Measurements from ENCODE around the gene CES4A. TPM values are rescaled to one million over a fixed set of nuclear protein-coding genes. Genes with fewer than 3 reads are reported as not detected.

The CES4A gene
- total and polyA plus RNA-seq, 4 experiments from 2014 or later, result 4.1 to 21.9 (median 16.0) TPM

GRCh38 chr16:66949472-66949871 is 38.9 kb upstream of the CES4A start:
- H3K27me3 ChIP-seq (ENCODE audit: insufficient read depth, low read length), result peaks cover 16% of the 10 kb centered on the region
- intact Hi-C loops (cut with micrococcal nuclease), result no loop called here
- peaks cover 33 to 39% of the 10 kb centered on the region in 2 donors for H3K27me3 Mint-ChIP-seq
- peaks cover 11% of the 10 kb centered on the region for H3K4me1 ChIP-seq (ENCODE audit: insufficient read depth, low read length)
- ChIA-PET POLR2A (ENCODE audit: partially characterized antibody) (no interaction called here), CTCF (ENCODE audit: partially characterized antibody) (no interaction called here)
- H3K27ac ChIP-seq (ENCODE audit: low read depth, low read length), result no peak overlapping the region
- no peak overlapping the region for H3K4me3 ChIP-seq (ENCODE audit: low read length in 2 of 2)
- peak overlapping the region in 4 of 8 donors; percentile 29 to 71 (median 48) for H3K4me3 Mint-ChIP-seq
- H3K9me3 ChIP-seq (ENCODE audit: control insufficient read depth in 1 of 2, low read length in 2 of 2), result no peaks in the 10 kb centered on the region
- H3K4me1 Mint-ChIP-seq, result peaks cover 9 to 24% (median 13%) of the 10 kb centered on the region in 4 donors
- H3K9me3 Mint-ChIP-seq, result peaks cover 0 to 8% (median 4%) of the 10 kb centered on the region in 8 donors
- no peak overlapping the region for H3K27ac Mint-ChIP-seq
- no peaks in the 10 kb centered on the region for H3K36me3 ChIP-seq (ENCODE audit: insufficient read depth, low read length)
- peak in 1 of 5 donors; percentile 2 for DNase-seq
- H3K36me3 Mint-ChIP-seq, result peaks cover 3 to 5% of the 10 kb centered on the region in 2 donors

GRCh38 chr16:66950437-66950836 is 38.0 kb upstream of the CES4A start:
- Mint-ChIP-seq H3K36me3 (peaks cover 3 to 5% of the 10 kb centered on the region in 2 donors), H3K4me1 (peaks cover 9 to 24% (median 13%) of the 10 kb centered on the region in 4 donors), H3K27ac (no peak overlapping the region), H3K4me3 (peak overlapping the region in 2 of 8 donors; percentile 13 to 16), H3K9me3 (peaks cover 0 to 8% (median 4%) of the 10 kb centered on the region in 8 donors), H3K27me3 (peaks cover 33 to 39% of the 10 kb centered on the region in 2 donors)
- Histone ChIP-seq H3K27me3 (ENCODE audit: insufficient read depth, low read length) (peaks cover 16% of the 10 kb centered on the region), H3K4me3 (ENCODE audit: low read length in 2 of 2) (no peak overlapping the region), H3K36me3 (ENCODE audit: insufficient read depth, low read length) (no peaks in the 10 kb centered on the region), H3K9me3 (ENCODE audit: control insufficient read depth in 1 of 2, low read length in 2 of 2) (no peaks in the 10 kb centered on the region), H3K4me1 (ENCODE audit: insufficient read depth, low read length) (peaks cover 11% of the 10 kb centered on the region), H3K27ac (ENCODE audit: low read depth, low read length) (no peak overlapping the region)
- ChIA-PET POLR2A (ENCODE audit: partially characterized antibody) (no interaction called here), CTCF (ENCODE audit: partially characterized antibody) (interaction anchor here (0.7 kb wide), 1 partner anchor 203 kb away, joined by 3 read pairs; no protein-coding TSS in a partner anchor)
- DNase-seq, result no peak
- intact Hi-C loops (cut with micrococcal nuclease), result loop anchor here (5.0 kb wide), 1 partner anchor 517 kb away; no protein-coding TSS in a partner anchor

- Mint-ChIP-seq H3K27me3 (peaks cover 33 to 39% of the 10 kb centered on the region in 2 donors), H3K36me3 (peaks cover 3 to 5% of the 10 kb centered on the region in 2 donors), H3K4me3 (no peak overlapping the region), H3K27ac (no peak overlapping the region), H3K4me1 (peaks cover 9 to 24% (median 13%) of the 10 kb centered on the region in 4 donors), H3K9me3 (peaks cover 0 to 8% (median 4%) of the 10 kb centered on the region in 8 donors)
- no peaks in the 10 kb centered on the region for H3K36me3 ChIP-seq (ENCODE audit: insufficient read depth, low read length)
- POLR2A ChIA-PET (ENCODE audit: partially characterized antibody), result no interaction called here
- H3K4me1 ChIP-seq (ENCODE audit: insufficient read depth, low read length), result peaks cover 11% of the 10 kb centered on the region
- CTCF ChIA-PET (ENCODE audit: partially characterized antibody), result no interaction called here
- intact Hi-C loops (cut with micrococcal nuclease), result loop anchor here (5.0 kb wide), 1 partner anchor 516 kb away; no protein-coding TSS in a partner anchor
- no peaks in the 10 kb centered on the region for H3K9me3 ChIP-seq (ENCODE audit: control insufficient read depth in 1 of 2, low read length in 2 of 2)
- peaks cover 16% of the 10 kb centered on the region for H3K27me3 ChIP-seq (ENCODE audit: insufficient read depth, low read length)
- no peak overlapping the region for H3K27ac ChIP-seq (ENCODE audit: low read depth, low read length)
- DNase-seq, result no peak
- H3K4me3 ChIP-seq (ENCODE audit: low read length in 2 of 2), result no peak overlapping the region
Measured at GRCh38 chr16:66950971-66951790, 37.2 kb upstream of the CES4A start.

- peak in 1 of 5 donors; percentile 7 for DNase-seq
- Histone ChIP-seq H3K4me1 (ENCODE audit: insufficient read depth, low read length) (peaks cover 11% of the 10 kb centered on the region), H3K4me3 (ENCODE audit: low read length in 2 of 2) (no peak overlapping the region), H3K9me3 (ENCODE audit: control insufficient read depth in 1 of 2, low read length in 2 of 2) (no peaks in the 10 kb centered on the region), H3K27ac (ENCODE audit: low read depth, low read length) (no peak overlapping the region), H3K36me3 (ENCODE audit: insufficient read depth, low read length) (no peaks in the 10 kb centered on the region), H3K27me3 (ENCODE audit: insufficient read depth, low read length) (peaks cover 16% of the 10 kb centered on the region)
- H3K4me1 Mint-ChIP-seq, result peaks cover 4 to 17% (median 7%) of the 10 kb centered on the region in 4 donors
- no peak overlapping the region for H3K27ac Mint-ChIP-seq
- POLR2A ChIA-PET (ENCODE audit: partially characterized antibody), result interaction anchor here (0.6 kb wide), 1 partner anchor 205 kb away, joined by 3 read pairs; no protein-coding TSS in a partner anchor
- intact Hi-C loops (cut with micrococcal nuclease), result loop anchor here (5.0 kb wide), 1 partner anchor 515 kb away; no protein-coding TSS in a partner anchor
- peaks cover 0 to 5% of the 10 kb centered on the region in 2 donors for H3K36me3 Mint-ChIP-seq
- H3K9me3 Mint-ChIP-seq, result peaks cover 0 to 8% (median 4%) of the 10 kb centered on the region in 8 donors
- CTCF ChIA-PET (ENCODE audit: partially characterized antibody), result interaction anchor here (0.7 to 1.7 kb wide), 9 partner anchors 10 to 476 kb away, joined by 3 to 4 read pairs (median 3); no protein-coding TSS in a partner anchor
- peaks cover 33 to 36% of the 10 kb centered on the region in 2 donors for H3K27me3 Mint-ChIP-seq
- no peak overlapping the region for H3K4me3 Mint-ChIP-seq
Measured at GRCh38 chr16:66952430-66953110, 35.8 kb upstream of the CES4A start.

GRCh38 chr16:66953462-66954096 is 34.8 kb upstream of the CES4A start:
- CTCF ChIA-PET (ENCODE audit: partially characterized antibody), result interaction anchor here (0.8 to 1.7 kb wide), 17 partner anchors 9 to 475 kb away, joined by 3 to 5 read pairs (median 3); no protein-coding TSS in a partner anchor

GRCh38 chr16:66954097-66954659 is 34.2 kb upstream of the CES4A start:
- no peaks in the 10 kb centered on the region for H3K9me3 ChIP-seq (ENCODE audit: control insufficient read depth in 1 of 2, low read length in 2 of 2)
- no peaks in the 10 kb centered on the region for H3K4me1 ChIP-seq (ENCODE audit: insufficient read depth, low read length)
- POLR2A ChIA-PET (ENCODE audit: partially characterized antibody), result interaction anchor here (0.7 to 1.3 kb wide), 4 partner anchors 46 to 231 kb away, joined by 4 read pairs; partner anchors contain the start of gene PHAF1
- Mint-ChIP-seq H3K36me3 (peaks cover 0 to 5% of the 10 kb centered on the region in 2 donors), H3K9me3 (peaks cover 0 to 8% (median 4%) of the 10 kb centered on the region in 8 donors), H3K27me3 (peaks cover 25 to 33% of the 10 kb centered on the region in 2 donors), H3K4me3 (no peak overlapping the region), H3K4me1 (peaks cover 2 to 7% (median 3%) of the 10 kb centered on the region in 4 donors), H3K27ac (peak overlapping the region in 1 of 7 donors; percentile 12)
- H3K27me3 ChIP-seq (ENCODE audit: insufficient read depth, low read length), result peaks cover 8% of the 10 kb centered on the region
- CTCF ChIA-PET (ENCODE audit: partially characterized antibody), result interaction anchor here (0.8 to 1.7 kb wide), 15 partner anchors 8 to 441 kb away, joined by 3 to 5 read pairs (median 3); no protein-coding TSS in a partner anchor
- no peak overlapping the region for H3K27ac ChIP-seq (ENCODE audit: low read depth, low read length)
- H3K4me3 ChIP-seq (ENCODE audit: low read length in 2 of 2), result no peak overlapping the region
- intact Hi-C loops (cut with micrococcal nuclease), result loop anchor here (1.0 to 5.0 kb wide), 5 partner anchors 23 to 513 kb away; partner anchors contain the start of gene ZDHHC1
- DNase-seq, result peak; percentile 63 to 73 (median 69)
- H3K36me3 ChIP-seq (ENCODE audit: insufficient read depth, low read length), result no peaks in the 10 kb centered on the region

More at GRCh38 chr16:66953462-66954096, 34.8 kb upstream of the CES4A start:
- Mint-ChIP-seq H3K4me1 (peaks cover 2 to 9% (median 4%) of the 10 kb centered on the region in 4 donors), H3K9me3 (peaks cover 0 to 8% (median 4%) of the 10 kb centered on the region in 8 donors), H3K4me3 (no peak overlapping the region), H3K27me3 (peaks cover 29 to 35% of the 10 kb centered on the region in 2 donors), H3K27ac (peak overlapping the region in 1 of 7 donors; percentile 12), H3K36me3 (peaks cover 0 to 5% of the 10 kb centered on the region in 2 donors)
- DNase-seq, result peak in 1 of 5 donors; percentile 9
- Histone ChIP-seq H3K36me3 (ENCODE audit: insufficient read depth, low read length) (no peaks in the 10 kb centered on the region), H3K9me3 (ENCODE audit: control insufficient read depth in 1 of 2, low read length in 2 of 2) (no peaks in the 10 kb centered on the region), H3K27me3 (ENCODE audit: insufficient read depth, low read length) (peaks cover 12% of the 10 kb centered on the region), H3K27ac (ENCODE audit: low read depth, low read length) (no peak overlapping the region), H3K4me3 (ENCODE audit: low read length in 2 of 2) (no peak overlapping the region), H3K4me1 (ENCODE audit: insufficient read depth, low read length) (peaks cover 6% of the 10 kb centered on the region)
- POLR2A ChIA-PET (ENCODE audit: partially characterized antibody), result interaction anchor here (0.7 to 1.3 kb wide), 3 partner anchors 47 to 231 kb away, joined by 4 read pairs; no protein-coding TSS in a partner anchor
- intact Hi-C loops (cut with micrococcal nuclease), result loop anchor here (1.0 to 5.0 kb wide), 5 partner anchors 23 to 514 kb away; partner anchors contain the start of gene ZDHHC1
